WERI-Rb-1 (cell line): ENCODE measurements around the gene EHD1.

Experiments
- DNase-seq: peaks from one replicate; pipeline ENCODE4 v3.0.0-alpha.2; 2020
- H3K27ac ChIP-seq: fragments of 250-450 bp; sonication (Bioruptor Pico); 2 replicates; pipeline ENCODE4 v1.5.1; 2020; ENCODE audit warnings: mild to moderate bottlenecking, moderate library complexity
- H3K27me3 ChIP-seq: fragments of 250-450 bp; sonication (Bioruptor Pico); 2 replicates; pipeline ENCODE4 v1.5.1; 2021; ENCODE audit warnings: mild to moderate bottlenecking, low read depth, moderate library complexity; ENCODE audit not compliant: insufficient read depth, severe bottlenecking
- H3K36me3 ChIP-seq: fragments of 250-450 bp; sonication (Bioruptor Pico); 2 replicates; pipeline ENCODE4 v1.5.1; 2020; ENCODE audit warnings: mild to moderate bottlenecking, moderate library complexity
- H3K4me3 ChIP-seq: 2 replicates; pipeline ENCODE4 v1.5.1; 2011; ENCODE audit warnings: low read depth, mild to moderate bottlenecking, control low read depth, low read length
- H3K9me3 ChIP-seq: fragments of 250-450 bp; sonication (Bioruptor Pico); 2 replicates; pipeline ENCODE4 v1.5.1; 2021; ENCODE audit warnings: mild to moderate bottlenecking, moderate library complexity; ENCODE audit not compliant: severe bottlenecking
- CTCF ChIP-seq: IDR thresholded peaks from 2 replicates; pipeline ENCODE4 v1.5.1; 2011; ENCODE audit warnings: low read depth, mild to moderate bottlenecking, control low read depth, inconsistent platforms, low read length

EHD1 gene

GRCh38 chr11:64917663-64917995 lies 39.2 kb upstream of the EHD1 start:
- H3K36me3 ChIP-seq, result peaks cover 12% of the 10 kb centered on the region
- H3K4me3 ChIP-seq, result peak overlapping the region; percentile 56
- no peaks in the 10 kb centered on the region for H3K27me3 ChIP-seq
- no peaks in the 10 kb centered on the region for H3K9me3 ChIP-seq
- DNase-seq, result no peak
- peak overlapping the region; percentile 47 for H3K27ac ChIP-seq
- no peak for TF ChIP-seq CTCF

DNA sequence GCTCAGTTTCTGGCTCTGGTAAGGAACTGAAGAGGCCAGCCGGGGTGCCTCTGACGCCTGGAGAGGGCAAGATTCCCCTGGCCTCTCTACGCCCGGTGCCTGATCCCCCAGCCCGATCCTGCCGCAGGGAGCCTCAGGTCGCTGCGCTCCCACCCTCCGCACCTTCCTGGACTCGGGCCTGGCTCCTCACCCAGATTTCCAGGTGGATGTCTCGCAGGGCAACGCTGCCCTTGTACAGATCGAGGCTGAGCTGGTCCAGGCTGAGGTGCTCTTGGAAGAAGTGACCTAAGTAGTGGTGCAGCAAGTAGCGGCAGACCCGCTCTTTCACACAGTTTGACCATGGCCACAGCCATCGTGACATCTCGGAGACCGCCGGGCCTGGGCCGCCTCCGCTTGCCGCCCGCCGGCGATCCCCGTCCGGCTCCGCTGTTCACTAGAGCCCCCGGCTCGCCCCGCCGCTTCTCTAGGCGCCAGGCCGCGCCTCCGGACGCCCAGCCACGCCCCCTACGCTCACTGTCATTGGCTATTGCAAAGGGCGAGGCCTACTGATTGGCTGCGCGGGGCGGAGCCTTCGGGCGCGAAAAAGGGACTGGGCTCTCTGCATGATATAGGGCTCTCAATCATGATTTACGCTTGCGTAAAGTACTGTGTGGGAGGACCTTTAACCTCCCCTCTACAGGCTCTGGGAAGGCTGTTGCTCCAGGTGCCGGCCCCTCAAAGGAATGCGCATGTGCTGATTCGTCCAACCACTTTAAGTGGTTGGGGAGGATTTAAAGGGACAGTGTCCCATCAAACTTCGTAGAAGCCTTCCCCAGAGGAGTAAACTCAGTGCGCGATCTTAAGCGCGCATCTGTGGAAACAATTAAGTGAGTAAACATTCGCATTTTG lies 38.6 kb upstream of the EHD1 start, which contains the start of gene ATG2A:
Gene ATG2A, minus strand, starts transcription at position 435 of the 888 bp plus-strand sequence. Its CDS starts 74 bp downstream, at position 361.
- DNase-seq, result peak; percentile 98
- H3K27ac ChIP-seq, result peak within 1 kb of the TSS; percentile 62
- no peaks in the 10 kb centered on the region for H3K9me3 ChIP-seq
- H3K4me3 ChIP-seq, result peak within 1 kb of the TSS; percentile 64
- TF ChIP-seq CTCF, result no peak
- no peaks in the 10 kb centered on the region for H3K27me3 ChIP-seq
- peaks cover 16% of the 10 kb centered on the region for H3K36me3 ChIP-seq

GRCh38 chr11:64916040-64916774 lies 37.8 kb upstream of the EHD1 start:
- H3K27ac ChIP-seq, result peak overlapping the region; percentile 62
- no peaks in the 10 kb centered on the region for H3K27me3 ChIP-seq
- H3K36me3 ChIP-seq, result peaks cover 24% of the 10 kb centered on the region
- H3K9me3 ChIP-seq, result no peaks in the 10 kb centered on the region
- peak overlapping the region; percentile 64 for H3K4me3 ChIP-seq
- no peak for TF ChIP-seq CTCF
- no peak for DNase-seq

GRCh38 chr11:64915376-64915887 lies 37.0 kb upstream of the EHD1 start:
- peaks cover 32% of the 10 kb centered on the region for H3K36me3 ChIP-seq
- DNase-seq, result no peak
- no peak overlapping the region for H3K27ac ChIP-seq
- H3K9me3 ChIP-seq, result no peaks in the 10 kb centered on the region
- no peak for TF ChIP-seq CTCF
- no peaks in the 10 kb centered on the region for H3K27me3 ChIP-seq
- H3K4me3 ChIP-seq, result no peak overlapping the region

- H3K4me3 ChIP-seq, result no peak overlapping the region
- H3K27ac ChIP-seq, result no peak overlapping the region
- no peak for TF ChIP-seq CTCF
- no peak for DNase-seq
- H3K36me3 ChIP-seq, result peaks cover 43% of the 10 kb centered on the region
- no peaks in the 10 kb centered on the region for H3K9me3 ChIP-seq
- H3K27me3 ChIP-seq, result no peaks in the 10 kb centered on the region
These were observed 35.7 kb upstream of the EHD1 start for GRCh38 chr11:64914123-64914522.
